CD4-positive, alpha-beta T cell (primary cell): Measurements from ENCODE around the gene NDUFS7. TPM values are rescaled to one million over a fixed set of nuclear protein-coding genes. Genes with fewer than 3 reads are reported as not detected.

Source experiments
- ATAC-seq: fragments of 200-7000 bp; cut with Tn5 transposase; one replicate; pipeline ENCODE4 v1.10.0; 2022; ENCODE audit warnings: mild to moderate bottlenecking; ENCODE audit not compliant: poor library complexity
- CTCF ChIA-PET: fragments of 350-600 bp; sonication (Branson Sonifier 250); formaldehyde crosslinking; loops from one replicate; lab custom pipeline; 2021; ENCODE audit warnings: antibody characterized with exemption, inconsistent platforms; lab: Charles Lee
- POLR2A ChIA-PET: fragments of 350-600 bp; sonication (Branson Sonifier 250); formaldehyde crosslinking; loops from one replicate; lab custom pipeline; 2021; ENCODE audit warnings: antibody characterized with exemption, inconsistent platforms; lab: Charles Lee
- DNase-seq, 14 experiments: peaks; one replicate each; pipeline ENCODE4 v3.0.0-alpha.2; 2013 to 2020; ENCODE audit warnings: mixed read lengths in 2 of 14
- H3K27ac ChIP-seq, 2 donors: one replicate each; pipeline versions ENCODE4 v1.5.1 to v1.7.0; 2013; ENCODE audit warnings: low read length in 2 of 2, low read depth in 1 of 2, mild to moderate bottlenecking in 1 of 2
- H3K27me3 ChIP-seq, 2 experiments: 1 replicate in 1 of 2; 2 replicates in 1 of 2; pipeline versions ENCODE4 v1.6.1 to v1.7.0; 2013; ENCODE audit warnings: low read length in 2 of 2, control low read depth in 1 of 2, mild to moderate bottlenecking in 1 of 2, moderate library complexity in 1 of 2; ENCODE audit not compliant: insufficient read depth in 2 of 2, control insufficient read depth in 1 of 2
- H3K36me3 ChIP-seq: one replicate; pipeline ENCODE4 v1.6.1; 2013; ENCODE audit warnings: low read length, control low read depth; ENCODE audit not compliant: insufficient read depth
- H3K4me1 ChIP-seq: one replicate; pipeline ENCODE4 v1.6.1; 2013; ENCODE audit warnings: low read length, control low read depth; ENCODE audit not compliant: insufficient read depth
- H3K4me3 ChIP-seq: one replicate; pipeline ENCODE4 v1.5.1; 2013; ENCODE audit warnings: mild to moderate bottlenecking, low read length, moderate library complexity
- H3K9me3 ChIP-seq, 2 experiments: 1 replicate in 1 of 2; 2 replicates in 1 of 2; pipeline versions ENCODE4 v1.6.1 to v1.7.0; 2013; ENCODE audit warnings: low read length in 2 of 2, mild to moderate bottlenecking in 2 of 2, control low read depth in 1 of 2, moderate library complexity in 1 of 2; ENCODE audit not compliant: control insufficient read depth in 1 of 2, insufficient read depth in 1 of 2
- H3K27ac Mint-ChIP-seq: one replicate; pipeline ENCODE4 v1.8.0; 2020; ENCODE audit warnings: mixed read lengths
- H3K27me3 Mint-ChIP-seq: one replicate; pipeline ENCODE4 v1.8.0; 2021; ENCODE audit warnings: mixed read lengths
- H3K36me3 Mint-ChIP-seq: one replicate; pipeline ENCODE4 v1.8.0; 2021; ENCODE audit warnings: low read depth, mixed read lengths
- H3K4me1 Mint-ChIP-seq: one replicate; pipeline ENCODE4 v1.8.0; 2021; ENCODE audit warnings: low read depth, mixed read lengths
- H3K4me3 Mint-ChIP-seq: one replicate; pipeline ENCODE4 v1.8.0; 2020; ENCODE audit warnings: mild to moderate bottlenecking, mixed read lengths
- H3K9me3 Mint-ChIP-seq: one replicate; pipeline ENCODE4 v1.8.0; 2020; ENCODE audit warnings: mixed read lengths
- CTCF ChIP-seq: fragments of 200-600 bp; IDR thresholded peaks from one replicate; pipeline ENCODE4 v1.8.0; 2022; ENCODE audit warnings: antibody characterized with exemption, mild to moderate bottlenecking
- intact Hi-C, 2 experiments: fragments of 100-400 bp; cut with DNase I in 1 of 2; cut with micrococcal nuclease in 1 of 2; formaldehyde crosslinking; loops; one replicate each; pipeline versions ENCODE4 v1.15.1 to v1.9.0; 2023 to 2025; cut with DNase I, micrococcal nuclease
- total RNA-seq, 174 experiments: library from RNA in 2 of 174; stranded (reverse) in 2 of 174; gene quantifications; one replicate each; pipeline ENCODE4 v1.2.3 and lab custom pipeline; 2021 to 2026

NDUFS7 gene
- total RNA-seq, 2 experiments from 2014 or later: 40.0 to 42.6 TPM

DNA sequence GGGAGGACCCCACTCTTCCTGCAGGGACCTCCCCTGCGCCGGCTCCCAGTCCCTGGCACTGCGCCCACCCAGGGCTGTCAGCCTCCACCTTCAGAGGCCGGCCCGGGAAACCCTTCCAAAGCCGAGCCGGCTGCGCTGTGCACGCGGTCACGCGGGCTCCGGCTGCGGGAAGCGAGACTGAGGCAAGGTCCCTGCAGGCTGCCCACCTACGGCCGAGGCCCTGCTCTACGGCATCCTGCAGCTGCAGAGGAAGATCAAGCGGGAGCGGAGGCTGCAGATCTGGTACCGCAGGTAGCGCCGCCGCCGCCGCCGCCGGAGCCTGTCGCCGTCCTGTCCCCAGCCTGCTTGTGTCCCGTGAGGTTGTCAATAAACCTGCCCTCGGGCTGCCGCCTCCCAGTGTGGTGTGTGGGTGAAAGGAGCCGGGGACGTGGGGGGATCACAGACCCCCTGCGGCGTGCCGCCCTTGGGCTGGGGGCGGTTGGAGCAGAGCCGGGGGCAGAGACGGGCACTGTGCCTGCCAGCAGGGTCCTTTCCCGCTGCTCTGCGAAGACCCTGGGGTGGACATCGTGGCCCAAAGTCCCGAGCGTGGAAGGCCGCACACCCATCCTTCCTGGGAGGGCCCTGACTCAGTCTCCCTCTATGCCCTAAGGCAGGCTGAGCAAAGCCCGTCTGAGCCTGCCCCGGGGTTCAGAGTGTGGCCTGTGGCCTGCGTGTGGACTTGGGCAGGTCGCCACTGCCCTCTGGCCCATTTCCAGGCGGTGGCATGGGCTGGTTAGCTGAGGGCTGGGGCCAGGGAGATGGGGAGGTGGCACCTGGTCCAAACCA lies 11.7 kb downstream of the NDUFS7 start:
- ChIA-PET CTCF (no interaction called here), POLR2A (no interaction called here)
- TF ChIP-seq CTCF: no peak
- Histone ChIP-seq H3K4me3 (no peak overlapping the region), H3K27me3 (no peaks in the 10 kb centered on the region), H3K4me1 (peaks cover 16% of the 10 kb centered on the region), H3K27ac (no peak overlapping the region), H3K9me3 (no peaks in the 10 kb centered on the region), H3K36me3 (peaks cover 29% of the 10 kb centered on the region)
- Mint-ChIP-seq H3K9me3 (no peaks in the 10 kb centered on the region), H3K27me3 (no peaks in the 10 kb centered on the region), H3K36me3 (peaks cover 16% of the 10 kb centered on the region), H3K4me1 (no peaks in the 10 kb centered on the region), H3K27ac (no peak overlapping the region), H3K4me3 (no peak overlapping the region)
- peak in 1 of 14 experiments; percentile 37 for DNase-seq
- intact Hi-C loops: no loop called here
- ATAC-seq: no peak

GRCh38 chr19:1396019-1396767 lies 12.5 kb downstream of the NDUFS7 start:
- Mint-ChIP-seq H3K9me3 (no peaks in the 10 kb centered on the region), H3K4me3 (no peak overlapping the region), H3K27ac (no peak overlapping the region), H3K4me1 (no peaks in the 10 kb centered on the region), H3K36me3 (peaks cover 10% of the 10 kb centered on the region), H3K27me3 (no peaks in the 10 kb centered on the region)
- no peaks in the 10 kb centered on the region for H3K27me3 ChIP-seq
- no peak overlapping the region for H3K4me3 ChIP-seq
- peaks cover 24% of the 10 kb centered on the region for H3K4me1 ChIP-seq
- no peak overlapping the region for H3K27ac ChIP-seq
- POLR2A ChIA-PET: no interaction called here
- ATAC-seq (no peak), DNase-seq (no peak)
- peaks cover 21% of the 10 kb centered on the region for H3K36me3 ChIP-seq
- H3K9me3 ChIP-seq: no peaks in the 10 kb centered on the region
- CTCF ChIA-PET: no interaction called here
- intact Hi-C loops: no loop called here
- TF ChIP-seq CTCF: no peak

DNA sequence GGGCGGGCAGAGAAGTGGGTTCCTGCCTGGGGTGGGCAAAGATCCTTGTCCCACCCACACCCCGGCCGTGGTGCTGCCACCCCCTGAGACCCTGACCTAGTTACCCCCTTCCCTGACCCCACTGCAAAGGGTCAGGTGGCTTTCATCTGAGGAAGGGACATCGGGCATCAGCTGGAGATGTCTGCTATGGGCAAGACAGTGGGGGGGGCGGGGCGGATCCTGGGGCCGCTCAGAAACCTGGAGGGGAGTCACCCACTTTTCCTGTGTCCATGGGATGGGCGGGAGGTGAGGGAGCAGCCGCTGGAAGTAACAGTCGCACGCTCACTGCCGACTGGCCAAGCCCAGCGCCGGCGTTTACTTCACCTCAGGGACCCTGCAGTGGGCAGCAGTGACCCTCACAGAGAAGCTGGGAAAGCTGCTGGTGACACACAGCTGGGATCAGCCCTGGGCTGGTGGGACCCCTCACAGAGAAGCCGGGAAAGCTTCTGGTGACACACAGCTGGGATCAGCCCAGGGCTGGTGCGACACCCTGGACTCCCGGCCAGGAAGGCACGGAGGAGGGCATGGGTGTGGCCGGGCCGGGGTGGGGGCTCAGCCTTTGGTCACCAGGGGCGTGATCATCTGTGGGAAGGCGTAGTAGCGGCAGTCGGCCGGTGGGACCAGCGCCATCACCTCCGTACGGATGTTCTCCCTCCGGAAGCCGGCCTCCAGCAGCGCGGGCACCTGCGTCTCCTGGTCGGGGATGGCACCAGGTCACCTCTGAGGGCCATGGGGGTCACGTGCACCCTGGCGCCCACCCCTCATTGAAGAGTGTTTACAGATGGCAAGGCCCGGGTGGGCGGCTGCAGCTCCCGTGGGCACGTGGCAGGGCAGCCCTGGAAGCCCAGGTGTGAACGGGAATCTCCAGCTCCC lies 13.3 kb downstream of the NDUFS7 start:
- Mint-ChIP-seq H3K27me3 (no peaks in the 10 kb centered on the region), H3K4me1 (no peaks in the 10 kb centered on the region), H3K36me3 (peaks cover 6% of the 10 kb centered on the region), H3K4me3 (no peak overlapping the region), H3K27ac (no peak overlapping the region), H3K9me3 (no peaks in the 10 kb centered on the region)
- Histone ChIP-seq H3K4me1 (peaks cover 30% of the 10 kb centered on the region), H3K36me3 (peaks cover 19% of the 10 kb centered on the region), H3K27ac (no peak overlapping the region), H3K27me3 (no peaks in the 10 kb centered on the region), H3K9me3 (no peaks in the 10 kb centered on the region), H3K4me3 (no peak overlapping the region)
- no peak for ATAC-seq
- POLR2A ChIA-PET: interaction anchor here (1.1 kb wide), 1 partner anchor 128 kb away, joined by 3 read pairs; the partner anchor contains the start of gene CIRBP
- no peak for DNase-seq
- intact Hi-C loops: no loop called here
- no peak for TF ChIP-seq CTCF
- CTCF ChIA-PET: no interaction called here
